C4-2B (cell line): ENCODE results near the gene RGS4.

ENCODE experiments used
- CTCF ChIP-seq: fragments of 450-650 bp; conservative IDR thresholded peaks from 2 replicates; pipeline ENCODE4 v1.5.1; 2017; ENCODE audit warnings: mild to moderate bottlenecking
- ZFX ChIP-seq: fragments of 450-650 bp; IDR thresholded peaks from 2 replicates; pipeline ENCODE4 v1.6.1; 2017

GRCh38 chr1:163082971-163083370, 13.8 kb downstream of the RGS4 start:
- TF ChIP-seq CTCF (no peak), ZFX (no peak)
